Fibroblast of pulmonary artery (primary cell): Measurements from ENCODE around the gene CTDNEP1.

ENCODE experiments used
- DNase-seq: peaks from one replicate; pipeline ENCODE4 v3.0.0-alpha.2; 2010; ENCODE audit warnings: low read depth
- H3K4me3 ChIP-seq: replicated peaks from 2 replicates; pipeline ENCODE4 v1.5.1; 2011; ENCODE audit warnings: low read depth, mild to moderate bottlenecking, control low read depth, low read length, moderate library complexity
- CTCF ChIP-seq: IDR thresholded peaks from 2 replicates; pipeline ENCODE4 v1.5.1; 2011; ENCODE audit warnings: mild to moderate bottlenecking, control low read depth, low read length, inconsistent platforms; ENCODE audit errors: missing control alignments

CTDNEP1 gene

GRCh38 chr17:7238420-7239090 lies 13.0 kb downstream of the CTDNEP1 start:
- TF ChIP-seq CTCF, result no peak
- peak overlapping the region; percentile 71 for H3K4me3 ChIP-seq
- DNase-seq, result no peak

DNA sequence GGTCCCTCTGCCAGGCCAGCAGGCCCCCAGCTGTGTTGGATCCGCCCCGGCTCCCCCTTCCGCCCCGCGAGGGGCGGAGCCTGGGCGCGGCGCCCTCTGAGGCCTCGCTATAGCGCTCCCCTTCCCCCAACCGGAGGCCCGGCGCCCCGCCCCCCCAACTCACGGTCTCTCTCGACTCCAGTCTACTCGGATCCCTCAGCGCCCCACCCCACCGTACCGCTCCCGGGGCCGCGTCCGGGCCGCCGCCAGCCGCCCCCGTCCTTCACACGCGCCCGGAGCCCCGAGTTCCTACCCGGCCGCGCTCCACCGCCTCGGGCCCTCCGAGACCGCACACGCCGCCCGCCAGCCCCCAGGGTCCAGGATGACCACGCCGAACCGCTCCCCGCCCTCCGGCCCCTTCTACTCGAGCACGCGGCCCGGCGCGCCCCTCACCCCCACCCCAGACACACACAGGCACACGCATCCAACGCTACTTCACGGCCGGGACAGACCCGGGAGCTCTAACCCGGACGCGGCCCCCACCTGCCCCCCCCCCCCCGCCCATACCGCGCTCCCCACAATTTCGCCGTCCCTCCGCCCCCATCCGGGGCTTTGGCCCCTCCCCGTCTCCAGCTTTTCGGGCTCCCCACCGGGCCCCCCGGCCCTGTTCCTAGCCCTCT lies 13.6 kb downstream of the CTDNEP1 start:
- TF ChIP-seq CTCF, result no peak

GRCh38 chr17:7237266-7237760 lies 14.2 kb downstream of the CTDNEP1 start:
- DNase-seq, result no peak
- H3K4me3 ChIP-seq, result peak overlapping the region; percentile 71
- no peak for TF ChIP-seq CTCF

More for the DNA sequence above, 13.6 kb downstream of the CTDNEP1 start:
- peak; percentile 67 for DNase-seq
- H3K4me3 ChIP-seq, result peak overlapping the region; percentile 71

DNA sequence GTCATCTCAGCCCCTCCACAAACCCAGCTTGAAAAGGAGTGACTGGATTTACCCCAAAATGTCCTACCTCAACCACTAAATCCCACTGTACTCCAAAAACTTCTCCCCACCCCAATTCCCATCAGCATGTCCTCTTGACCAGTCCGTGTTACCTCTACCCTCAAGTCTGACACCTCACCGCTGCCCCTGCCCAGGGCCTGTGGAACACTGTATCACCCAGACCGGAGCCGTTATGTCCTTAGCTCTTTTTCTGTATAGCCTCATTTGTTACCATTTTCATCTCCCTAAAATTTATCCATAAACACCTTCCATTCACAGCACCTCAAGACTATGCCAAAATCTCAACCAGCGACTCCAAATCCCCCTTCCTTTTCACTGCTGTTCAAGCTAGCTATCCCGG lies 14.7 kb downstream of the CTDNEP1 start:
- DNase-seq, result no peak
- peak overlapping the region; percentile 71 for H3K4me3 ChIP-seq
- TF ChIP-seq CTCF, result no peak

DNA sequence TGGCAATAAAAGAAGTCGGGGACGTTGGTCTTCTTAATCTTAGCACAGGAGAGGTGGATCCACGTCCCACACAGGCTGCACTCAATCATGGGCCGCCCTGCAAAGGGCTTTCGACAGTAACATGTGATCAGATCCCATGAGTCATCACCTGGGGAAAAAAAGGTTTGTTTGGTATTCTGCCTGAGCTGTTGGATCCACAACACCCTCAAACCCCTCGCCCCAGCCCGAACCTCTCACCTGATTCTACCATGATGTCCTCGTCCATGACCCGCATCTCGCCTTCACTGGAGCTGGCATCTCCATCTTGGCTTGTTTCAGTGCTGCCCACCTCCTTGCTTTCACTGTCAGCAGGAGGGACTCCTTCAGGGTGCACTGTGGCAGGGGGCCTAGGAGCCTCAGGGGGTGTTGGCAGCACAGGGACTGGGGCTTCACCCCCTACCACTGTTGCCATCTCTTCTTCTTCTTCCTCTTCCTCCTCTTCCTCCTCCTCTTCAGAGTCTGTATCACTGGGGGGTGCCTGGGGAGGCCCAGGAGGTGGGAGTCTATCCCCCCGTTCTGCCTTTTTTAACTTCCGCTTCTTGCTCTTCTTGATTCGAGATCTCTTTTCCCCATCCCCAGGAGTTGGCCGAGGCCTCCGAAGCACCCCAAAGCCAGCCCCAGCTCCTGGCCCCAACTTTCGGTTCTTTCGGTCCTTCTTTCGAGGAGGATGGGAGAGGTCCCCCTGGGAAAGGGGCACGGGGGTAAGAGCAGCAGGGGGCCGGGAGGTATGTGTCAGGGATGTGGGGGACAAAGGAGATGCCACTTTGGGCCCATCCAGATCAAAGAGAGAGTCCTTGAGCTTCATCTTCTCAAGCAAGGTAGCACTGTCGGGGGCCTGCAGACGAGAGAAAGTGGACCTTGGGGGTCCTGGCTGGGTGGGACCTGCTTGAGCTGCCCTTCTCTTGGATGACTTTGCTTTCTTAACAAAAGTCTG lies 15.6 kb downstream of the CTDNEP1 start:
- peak; percentile 47 for DNase-seq
- H3K4me3 ChIP-seq, result peak overlapping the region; percentile 91
- no peak for TF ChIP-seq CTCF

DNA sequence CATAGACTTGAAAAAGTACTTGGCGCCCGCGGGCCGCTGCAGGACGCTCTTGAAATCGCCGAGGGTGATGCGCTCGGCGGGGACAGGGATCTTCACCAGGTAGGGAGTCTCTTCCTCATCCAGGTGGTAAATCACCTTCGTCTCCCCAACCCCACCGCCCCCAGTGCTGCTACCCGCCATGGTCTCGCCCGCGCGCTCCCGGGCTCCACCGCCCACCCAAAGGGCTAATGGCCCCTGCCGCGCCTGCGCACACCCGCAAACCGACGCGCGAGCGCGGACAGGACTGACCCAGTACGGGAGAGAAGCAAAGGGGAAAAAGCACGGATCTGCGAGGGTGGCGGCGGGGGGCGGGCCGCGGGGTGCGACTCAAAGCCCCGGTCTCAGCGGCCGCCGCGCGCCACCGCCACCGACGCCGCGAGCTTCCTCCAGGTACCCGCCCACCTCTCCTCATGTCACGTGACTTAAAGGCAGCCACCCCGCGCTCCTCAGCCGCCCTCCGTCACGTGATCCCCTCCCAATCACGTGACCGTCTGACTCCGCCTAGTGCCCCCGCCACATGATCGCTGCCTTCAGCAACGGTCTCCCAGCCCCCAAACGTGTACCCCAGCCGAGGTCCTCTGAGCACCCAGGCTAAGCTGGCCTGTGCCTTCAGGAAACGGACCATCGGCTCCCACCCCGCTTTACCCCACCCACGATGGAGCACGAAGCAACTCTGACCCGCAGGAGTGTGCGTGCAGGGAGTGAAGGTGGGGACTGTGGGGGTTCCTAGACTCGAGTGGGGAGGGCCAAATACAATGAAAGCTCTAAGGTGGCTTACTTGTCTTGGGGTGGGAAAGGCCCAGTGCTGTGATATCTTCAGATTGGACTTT lies 17.2 kb downstream of the CTDNEP1 start, which contains the start of gene DVL2:
DVL2 (minus strand) TSS at position 435 of the 869 bp plus-strand sequence; CDS start at position 180, 255 bp downstream.
- no peak for TF ChIP-seq CTCF
- DNase-seq, result peak; percentile 96
- peak within 1 kb of the TSS; percentile 91 for H3K4me3 ChIP-seq
